Loucy (cell line): ENCODE measurements around the gene EVC.

Source experiments
- CTCF ChIP-seq: fragments of 200-600 bp; sonication (generic); conservative IDR thresholded peaks from 2 replicates; pipeline ENCODE4 v1.5.1; 2014; ENCODE audit warnings: mild to moderate bottlenecking, antibody characterized with exemption, low read length
- EZH2phosphoT487 ChIP-seq: fragments of 200-600 bp; IDR thresholded peaks from 2 replicates; pipeline ENCODE4 v1.6.1; 2018; ENCODE audit warnings: antibody characterized with exemption, mild to moderate bottlenecking, moderate library complexity, borderline replicate concordance

- no peak for TF ChIP-seq CTCF
- TF ChIP-seq EZH2phosphoT487, result no peak
Observed at GRCh38 chr4:5717449-5718158, 6.6 kb downstream of the EVC start.
